ENCODE results near the gene PCNX2. TPM values are rescaled to one million over a fixed set of nuclear protein-coding genes. Genes with fewer than 3 reads are reported as not detected.
"Not testable (repeated sequence)": the region's sequence is repeated elsewhere in the genome, so short reads cannot be mapped to it uniquely, and the experiment has no call there.

The PCNX2 gene
- polyA plus RNA-seq, 4 donors: 11.6 to 17.6 (median 14.2) TPM

- peak; percentile 50 to 69 (median 60) for DNase-seq (ENCODE audit: low read depth in 4 of 4, low spot score in 2 of 4)
These were observed 182.3 kb downstream of the PCNX2 start for GRCh38 chr1:233113009-233113879.

- no peak for DNase-seq (ENCODE audit: low read depth in 4 of 4, low spot score in 2 of 4)
These were observed 183.1 kb downstream of the PCNX2 start for GRCh38 chr1:233112186-233113008.

DNA sequence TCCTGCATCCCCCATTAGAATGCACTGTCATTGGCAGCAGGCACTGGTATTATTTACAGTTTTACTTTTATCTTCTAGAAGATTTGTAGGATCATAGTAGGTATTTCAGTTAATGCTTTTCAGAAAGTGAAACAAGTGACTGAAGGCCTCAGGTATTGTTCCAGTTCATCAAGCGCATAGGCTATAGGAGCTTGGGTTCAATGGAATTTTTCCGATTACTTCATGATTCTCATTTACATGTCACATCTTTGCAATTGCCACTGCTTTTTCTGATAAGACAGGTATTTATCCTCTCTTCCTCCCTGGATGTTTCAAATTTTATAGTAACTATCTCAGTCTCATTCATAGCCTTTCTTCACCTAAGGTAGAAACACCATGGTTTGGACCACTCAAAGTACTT lies 183.8 kb downstream of the PCNX2 start:
- no peak for DNase-seq (ENCODE audit: low read depth in 4 of 4, low spot score in 2 of 4)

- no peak for DNase-seq (ENCODE audit: low read depth in 4 of 4, low spot score in 2 of 4)
These were observed 186.4 kb downstream of the PCNX2 start for GRCh38 chr1:233109096-233109495.

- not testable (repeated sequence) for DNase-seq (ENCODE audit: low read depth in 4 of 4, low spot score in 2 of 4)
These were observed 187.8 kb downstream of the PCNX2 start for GRCh38 chr1:233107716-233108130.

DNA sequence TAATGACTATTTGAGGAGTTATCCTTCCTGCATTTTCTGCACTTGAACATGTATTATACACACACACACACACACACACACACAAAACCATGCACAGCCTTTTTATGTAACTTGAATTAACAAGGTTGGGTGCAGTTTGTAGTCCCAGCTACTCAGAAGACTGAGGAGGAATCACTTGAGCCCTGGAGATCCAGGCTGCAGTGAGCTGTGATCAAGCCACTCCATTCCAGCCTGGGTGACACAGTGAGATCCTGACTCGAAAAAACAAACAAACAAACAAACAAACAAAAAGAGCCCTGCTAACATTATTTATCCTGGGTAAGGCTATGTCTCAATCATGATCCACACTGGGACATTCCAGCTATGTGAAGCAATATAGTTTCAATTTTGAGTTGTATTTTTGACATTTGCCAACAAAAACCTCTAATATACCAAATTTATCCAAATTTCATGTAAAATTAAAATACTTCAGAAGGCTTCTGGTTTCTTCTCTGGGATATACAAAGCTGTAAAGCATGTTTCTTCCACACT lies 188.3 kb downstream of the PCNX2 start:
- DNase-seq (ENCODE audit: low read depth in 4 of 4, low spot score in 2 of 4): no peak

GRCh38 chr1:233105225-233105624 lies 190.3 kb downstream of the PCNX2 start:
- no peak for DNase-seq (ENCODE audit: low read depth in 4 of 4, low spot score in 2 of 4)

DNA sequence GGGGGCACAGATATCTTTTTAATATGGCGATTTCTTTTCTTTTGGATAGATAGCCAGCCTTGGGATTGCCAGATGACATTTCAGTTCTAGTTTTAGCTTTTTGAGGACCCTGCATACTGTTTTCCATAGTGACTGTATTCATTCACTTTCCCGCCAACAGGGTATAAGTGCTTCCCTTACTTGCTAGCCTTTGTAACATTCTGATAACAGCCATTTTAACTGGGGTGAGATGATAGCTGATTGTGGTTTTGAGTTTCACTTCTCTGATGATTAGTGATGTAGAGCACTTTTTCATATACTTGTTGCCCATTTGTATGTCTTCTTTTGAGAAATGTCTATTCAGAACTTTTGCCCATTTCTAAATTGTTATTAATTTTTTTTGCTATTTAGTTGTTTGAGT lies 193.2 kb downstream of the PCNX2 start:
- DNase-seq (ENCODE audit: low read depth in 4 of 4, low spot score in 2 of 4): no peak

GRCh38 chr1:233097959-233098580 lies 197.5 kb downstream of the PCNX2 start:
- DNase-seq (ENCODE audit: low read depth in 4 of 4, low spot score in 2 of 4): no peak

GRCh38 chr1:233097546-233097945 lies 198.0 kb downstream of the PCNX2 start:
- no peak for DNase-seq (ENCODE audit: low read depth in 4 of 4, low spot score in 2 of 4)

DNA sequence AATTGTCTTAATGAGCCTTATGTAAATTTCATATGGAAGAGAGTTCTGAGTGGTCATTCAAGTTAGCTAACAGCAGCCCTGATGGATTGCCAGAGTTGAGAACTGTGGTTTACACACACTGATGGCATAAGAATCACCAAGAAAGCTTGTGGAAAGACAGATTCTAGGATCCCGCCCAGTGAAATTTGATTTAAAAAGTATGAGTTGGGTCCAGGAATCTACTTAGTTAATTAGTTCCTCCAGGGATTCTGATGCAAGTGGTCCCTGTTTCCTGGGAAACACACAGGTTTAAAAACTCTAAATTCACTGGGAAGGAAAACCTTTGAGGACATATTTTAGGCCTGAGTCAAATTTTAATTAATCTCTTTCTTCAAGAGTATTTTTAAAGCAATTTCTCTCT lies 200.8 kb downstream of the PCNX2 start:
- no peak for DNase-seq (ENCODE audit: low read depth in 4 of 4, low spot score in 2 of 4)

DNA sequence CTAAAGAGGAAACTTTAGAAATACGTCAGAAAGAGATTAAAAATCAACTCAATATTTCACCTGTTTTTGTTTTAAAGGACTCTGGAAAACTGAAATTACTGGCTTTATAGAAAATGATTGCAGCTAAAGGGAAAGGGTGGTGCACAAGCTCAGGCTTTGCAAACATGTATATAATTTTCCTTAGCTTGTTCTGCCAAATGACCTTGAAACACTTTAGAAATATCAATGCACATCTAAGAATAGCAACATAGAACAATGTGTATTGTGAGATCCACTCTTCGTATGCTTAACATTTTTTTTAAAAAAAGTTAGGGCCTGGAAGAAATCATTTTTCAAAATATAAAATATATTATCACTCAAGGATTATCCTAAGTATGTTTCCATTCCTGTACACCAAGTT lies 201.3 kb downstream of the PCNX2 start:
- no peak for DNase-seq (ENCODE audit: low read depth in 4 of 4, low spot score in 2 of 4)

DNA sequence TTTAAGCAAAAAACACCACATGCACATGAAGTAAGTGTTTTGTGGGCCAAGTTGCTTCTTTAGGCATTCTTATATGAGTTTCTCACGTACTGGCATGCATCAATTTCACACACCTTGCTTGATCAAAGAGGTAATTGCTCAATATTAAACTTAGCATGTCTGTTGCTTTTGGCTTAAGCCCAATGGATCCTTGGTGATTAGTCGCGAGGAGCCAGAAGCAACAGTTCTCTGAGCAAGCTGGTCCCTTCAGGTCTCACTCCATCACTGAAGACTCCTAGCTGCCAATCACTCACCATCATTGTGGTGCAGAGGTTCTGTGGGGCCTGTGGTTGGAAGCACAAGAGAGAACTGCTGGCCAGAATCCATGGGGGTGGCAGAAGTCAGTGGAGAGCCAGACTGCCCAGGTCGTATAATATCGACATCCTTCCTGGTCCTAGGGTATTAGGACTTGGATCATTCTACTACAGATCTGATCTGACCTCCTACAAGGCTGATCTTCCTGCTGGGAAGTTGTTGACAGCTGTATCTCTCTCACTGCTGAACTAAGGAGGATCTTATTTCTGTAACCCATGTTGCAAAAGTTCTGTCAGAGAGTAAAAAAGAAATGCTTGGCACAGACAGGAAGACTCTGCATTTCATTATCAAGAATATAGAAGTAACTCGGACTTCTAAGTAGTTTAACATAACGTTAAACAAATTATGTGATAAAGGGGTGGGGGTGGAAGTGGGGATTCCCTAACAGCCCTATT lies 204.6 kb downstream of the PCNX2 start:
- no peak for DNase-seq (ENCODE audit: low read depth in 4 of 4, low spot score in 2 of 4)

- no peak for DNase-seq (ENCODE audit: low read depth in 4 of 4, low spot score in 2 of 4)
These were observed 206.3 kb downstream of the PCNX2 start for GRCh38 chr1:233089251-233089650.

GRCh38 chr1:233088613-233089012 lies 206.9 kb downstream of the PCNX2 start:
- DNase-seq (ENCODE audit: low read depth in 4 of 4, low spot score in 2 of 4): no peak

- DNase-seq (ENCODE audit: low read depth in 4 of 4, low spot score in 2 of 4): no peak
These were observed 208.3 kb downstream of the PCNX2 start for GRCh38 chr1:233086961-233087881.

GRCh38 chr1:233085566-233085965 lies 210.0 kb downstream of the PCNX2 start:
- no peak for DNase-seq (ENCODE audit: low read depth in 4 of 4, low spot score in 2 of 4)

DNA sequence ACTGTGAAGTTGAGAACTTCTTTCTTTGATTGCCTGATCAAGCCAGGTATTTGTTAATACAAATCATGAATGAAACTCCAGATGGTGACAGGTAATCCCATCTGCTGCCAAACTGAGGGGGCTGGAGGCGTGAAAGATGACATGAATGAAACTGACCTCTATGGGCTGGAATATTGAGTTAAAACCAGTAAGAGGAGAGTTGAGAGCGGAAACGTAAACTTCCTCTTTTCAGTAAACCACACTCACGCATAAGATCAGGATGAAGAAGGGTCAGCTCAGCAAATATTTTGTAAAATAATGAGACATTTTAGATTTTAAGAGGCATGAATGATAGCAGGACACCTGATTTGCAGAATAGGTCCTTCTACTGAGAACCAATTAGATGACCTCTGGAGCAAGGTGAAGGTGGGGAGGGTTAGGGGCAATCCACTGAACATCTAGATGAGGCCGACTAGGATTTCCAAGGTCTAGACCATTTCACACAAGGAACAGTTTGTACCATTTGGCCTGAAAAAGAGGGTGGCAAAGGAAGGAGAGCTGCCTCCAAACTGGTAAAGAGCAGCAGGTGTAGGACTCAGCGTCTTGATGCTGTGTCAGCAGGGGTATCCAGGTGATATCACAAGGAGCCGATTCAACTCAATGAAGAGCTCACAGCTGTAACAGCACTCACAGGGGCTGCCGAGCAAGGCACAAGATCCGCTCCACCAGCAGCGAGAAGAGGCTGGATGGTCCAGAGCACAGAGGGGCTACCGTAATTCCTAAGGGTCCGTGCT lies 212.6 kb downstream of the PCNX2 start:
- no peak for DNase-seq (ENCODE audit: low read depth in 4 of 4, low spot score in 2 of 4)

All from left renal cortex interstitium (tissue), 4 donors.